ENCODE results near the gene PTPRM. TPM values are rescaled to one million over a fixed set of nuclear protein-coding genes. Genes with fewer than 3 reads are reported as not detected.

The PTPRM gene
- total RNA-seq, 1 experiment from 2014 or later, result 1.6 TPM

GRCh38 chr18:8001711-8002301 lies 434.7 kb downstream of the PTPRM start:
- in situ Hi-C loops (cut with HindIII; ENCODE audit: low pct_unique_long_range_greater_than_20kb, low sequenced_read_pairs), result no loop called here
- intact Hi-C loops (cut with micrococcal nuclease; ENCODE audit: unreplicated experiment), result no loop called here
- TF ChIP-seq TCF7L2 (IDR thresholded peaks at IDR 0.05; ENCODE audit: low read depth, low read length) (no peak), POLR2AphosphoS5 (IDR thresholded peaks at IDR 0.05; ENCODE audit: low read depth, low read length) (no peak), SIN3A (IDR thresholded peaks at IDR 0.05; ENCODE audit: borderline replicate concordance, insufficient read depth, low read depth, low read length) (no peak)
- TF ChIP-seq, protein P1, sequence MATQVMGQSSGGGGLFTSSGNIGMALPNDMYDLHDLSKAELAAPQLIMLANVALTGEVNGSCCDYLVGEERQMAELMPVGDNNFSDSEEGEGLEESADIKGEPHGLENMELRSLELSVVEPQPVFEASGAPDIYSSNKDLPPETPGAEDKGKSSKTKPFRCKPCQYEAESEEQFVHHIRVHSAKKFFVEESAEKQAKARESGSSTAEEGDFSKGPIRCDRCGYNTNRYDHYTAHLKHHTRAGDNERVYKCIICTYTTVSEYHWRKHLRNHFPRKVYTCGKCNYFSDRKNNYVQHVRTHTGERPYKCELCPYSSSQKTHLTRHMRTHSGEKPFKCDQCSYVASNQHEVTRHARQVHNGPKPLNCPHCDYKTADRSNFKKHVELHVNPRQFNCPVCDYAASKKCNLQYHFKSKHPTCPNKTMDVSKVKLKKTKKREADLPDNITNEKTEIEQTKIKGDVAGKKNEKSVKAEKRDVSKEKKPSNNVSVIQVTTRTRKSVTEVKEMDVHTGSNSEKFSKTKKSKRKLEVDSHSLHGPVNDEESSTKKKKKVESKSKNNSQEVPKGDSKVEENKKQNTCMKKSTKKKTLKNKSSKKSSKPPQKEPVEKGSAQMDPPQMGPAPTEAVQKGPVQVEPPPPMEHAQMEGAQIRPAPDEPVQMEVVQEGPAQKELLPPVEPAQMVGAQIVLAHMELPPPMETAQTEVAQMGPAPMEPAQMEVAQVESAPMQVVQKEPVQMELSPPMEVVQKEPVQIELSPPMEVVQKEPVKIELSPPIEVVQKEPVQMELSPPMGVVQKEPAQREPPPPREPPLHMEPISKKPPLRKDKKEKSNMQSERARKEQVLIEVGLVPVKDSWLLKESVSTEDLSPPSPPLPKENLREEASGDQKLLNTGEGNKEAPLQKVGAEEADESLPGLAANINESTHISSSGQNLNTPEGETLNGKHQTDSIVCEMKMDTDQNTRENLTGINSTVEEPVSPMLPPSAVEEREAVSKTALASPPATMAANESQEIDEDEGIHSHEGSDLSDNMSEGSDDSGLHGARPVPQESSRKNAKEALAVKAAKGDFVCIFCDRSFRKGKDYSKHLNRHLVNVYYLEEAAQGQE (IDR thresholded peaks at IDR 0.05; ENCODE audit: insufficient read depth in 1 of 2, low read depth in 2 of 2, low read length in 1 of 2), result no peak
- TF ChIP-seq, protein P2, sequence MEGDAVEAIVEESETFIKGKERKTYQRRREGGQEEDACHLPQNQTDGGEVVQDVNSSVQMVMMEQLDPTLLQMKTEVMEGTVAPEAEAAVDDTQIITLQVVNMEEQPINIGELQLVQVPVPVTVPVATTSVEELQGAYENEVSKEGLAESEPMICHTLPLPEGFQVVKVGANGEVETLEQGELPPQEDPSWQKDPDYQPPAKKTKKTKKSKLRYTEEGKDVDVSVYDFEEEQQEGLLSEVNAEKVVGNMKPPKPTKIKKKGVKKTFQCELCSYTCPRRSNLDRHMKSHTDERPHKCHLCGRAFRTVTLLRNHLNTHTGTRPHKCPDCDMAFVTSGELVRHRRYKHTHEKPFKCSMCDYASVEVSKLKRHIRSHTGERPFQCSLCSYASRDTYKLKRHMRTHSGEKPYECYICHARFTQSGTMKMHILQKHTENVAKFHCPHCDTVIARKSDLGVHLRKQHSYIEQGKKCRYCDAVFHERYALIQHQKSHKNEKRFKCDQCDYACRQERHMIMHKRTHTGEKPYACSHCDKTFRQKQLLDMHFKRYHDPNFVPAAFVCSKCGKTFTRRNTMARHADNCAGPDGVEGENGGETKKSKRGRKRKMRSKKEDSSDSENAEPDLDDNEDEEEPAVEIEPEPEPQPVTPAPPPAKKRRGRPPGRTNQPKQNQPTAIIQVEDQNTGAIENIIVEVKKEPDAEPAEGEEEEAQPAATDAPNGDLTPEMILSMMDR (IDR thresholded peaks at IDR 0.05), result no peak
- ATAC-seq (no peak), DNase-seq (ENCODE audit: low read depth, low spot score) (no peak)
- H3K27ac ChIP-seq (ENCODE audit: low read length), result no peak overlapping the region
- POLR2A ChIA-PET, result no interaction called here
- BruUV-seq (replicated peaks), result no TSS peak
- H3K4me1 ChIP-seq (ENCODE audit: control insufficient read depth, insufficient read depth, low read length), result no peaks in the 10 kb centered on the region
- H3K4me3 ChIP-seq (ENCODE audit: low read depth in 2 of 2, low read length in 2 of 2), result no peak overlapping the region
- H3K36me3 ChIP-seq (ENCODE audit: control insufficient read depth, insufficient read depth, low read length), result no peaks in the 10 kb centered on the region
- CTCF ChIA-PET, result no interaction called here
- no peaks in the 10 kb centered on the region for H3K27me3 ChIP-seq (ENCODE audit: control insufficient read depth, insufficient read depth, low read length)
- H3K9me3 ChIP-seq (ENCODE audit: control insufficient read depth, insufficient read depth, low read depth, low read length), result no peaks in the 10 kb centered on the region

GRCh38 chr18:8003878-8004675 lies 437.0 kb downstream of the PTPRM start:
- ChIA-PET POLR2A (no interaction called here), CTCF (no interaction called here)
- Histone ChIP-seq H3K9me3 (ENCODE audit: control insufficient read depth, insufficient read depth, low read depth, low read length) (no peaks in the 10 kb centered on the region), H3K36me3 (ENCODE audit: control insufficient read depth, insufficient read depth, low read length) (no peaks in the 10 kb centered on the region), H3K4me1 (ENCODE audit: control insufficient read depth, insufficient read depth, low read length) (no peaks in the 10 kb centered on the region), H3K4me3 (ENCODE audit: low read depth in 2 of 2, low read length in 2 of 2) (no peak overlapping the region), H3K27ac (ENCODE audit: low read length) (no peak overlapping the region), H3K27me3 (ENCODE audit: control insufficient read depth, insufficient read depth, low read length) (no peaks in the 10 kb centered on the region)
- TF ChIP-seq, protein P2 (IDR thresholded peaks at IDR 0.05), result no peak
- no peak for TF ChIP-seq TCF7L2 (IDR thresholded peaks at IDR 0.05; ENCODE audit: low read depth, low read length)
- TF ChIP-seq SIN3A (IDR thresholded peaks at IDR 0.05; ENCODE audit: borderline replicate concordance, insufficient read depth, low read depth, low read length), result no peak
- TF ChIP-seq POLR2AphosphoS5 (IDR thresholded peaks at IDR 0.05; ENCODE audit: low read depth, low read length), result no peak
- TF ChIP-seq, protein P1 (IDR thresholded peaks at IDR 0.05; ENCODE audit: insufficient read depth in 1 of 2, low read depth in 2 of 2, low read length in 1 of 2), result no peak
- no peak for DNase-seq (ENCODE audit: low read depth, low spot score)
- in situ Hi-C loops (cut with HindIII; ENCODE audit: low pct_unique_long_range_greater_than_20kb, low sequenced_read_pairs) (no loop called here), intact Hi-C loops (cut with micrococcal nuclease; ENCODE audit: unreplicated experiment) (no loop called here)
- ATAC-seq, result no peak
- BruUV-seq (replicated peaks), result no TSS peak

All from Panc1 (cell line).